GM12878 (cell line): ENCODE data around the gene CNTNAP5.

Source experiments
- PML ChIP-seq: IDR thresholded peaks from 2 replicates; pipeline ENCODE4 v1.6.1; 2012; ENCODE audit warnings: low read length, inconsistent platforms
- RELA ChIP-seq: fragments of 450-650 bp; IDR thresholded peaks from 2 replicates; pipeline ENCODE4 v1.8.0; 2014; ENCODE audit warnings: borderline replicate concordance; ENCODE audit not compliant: partially characterized antibody
- REST ChIP-seq: IDR thresholded peaks from 2 replicates; pipeline ENCODE4 v1.6.1; 2012; ENCODE audit warnings: mild to moderate bottlenecking, low read depth, low read length
- STAT1 ChIP-seq: fragments of 450-650 bp; conservative IDR thresholded peaks from 2 replicates; pipeline ENCODE4 v1.6.1; 2014; ENCODE audit warnings: antibody characterized with exemption, mild to moderate bottlenecking
- TAF1 ChIP-seq: IDR thresholded peaks from 2 replicates; pipeline ENCODE4 v1.6.1; 2011; ENCODE audit warnings: mild to moderate bottlenecking, low read depth, low read length, borderline replicate concordance
- ZNF274 ChIP-seq: IDR thresholded peaks from one replicate; pipeline ENCODE4 v1.8.0; 2011; ENCODE audit not compliant: insufficient read length, insufficient read depth
- TF ChIP-seq, protein P1 (sequence below): fragments of 450-650 bp; formaldehyde crosslinking; IDR thresholded peaks from 2 replicates; pipeline ENCODE4 v1.5.0; 2022; ENCODE audit warnings: mild to moderate bottlenecking, missing genetic modification characterization
- TF ChIP-seq, protein P2 (sequence below): IDR thresholded peaks from 2 replicates; pipeline ENCODE4 v1.6.1; 2011; ENCODE audit warnings: mild to moderate bottlenecking, low read depth, low read length, moderate library complexity; ENCODE audit not compliant: insufficient replicate concordance
- TF ChIP-seq, protein P3 (sequence below), 3 experiments: IDR thresholded peaks in 2 of 3; conservative IDR thresholded peaks in 1 of 3; 2 replicates each; pipeline ENCODE4 v1.5.1; 2011; ENCODE audit warnings: low read depth in 3 of 3, low read length in 3 of 3, mild to moderate bottlenecking in 3 of 3, control low read depth in 2 of 3, moderate library complexity in 2 of 3, inconsistent platforms in 1 of 3, mixed read lengths in 1 of 3; ENCODE audit not compliant: control insufficient read depth in 2 of 3, insufficient read depth in 1 of 3; ENCODE audit errors: extremely low read depth in 1 of 3

DNA sequence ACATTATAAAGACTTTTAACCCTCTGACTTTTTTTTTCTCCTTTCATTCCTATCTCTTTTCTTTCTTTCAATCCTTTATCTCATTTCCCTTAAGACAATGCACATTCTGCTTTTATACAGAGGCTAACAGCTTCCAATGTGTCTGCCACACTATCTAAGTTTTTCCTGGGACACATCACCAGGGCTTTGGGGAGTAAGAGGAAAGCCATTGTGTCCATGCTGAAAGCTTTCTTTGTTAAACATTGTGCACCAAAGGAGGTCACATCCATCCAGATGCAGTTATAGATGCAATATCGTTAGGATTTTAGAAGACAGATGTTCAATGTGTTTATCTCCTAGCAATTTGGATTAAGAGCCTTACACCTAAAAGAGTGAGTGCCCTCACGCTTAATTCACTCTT, 534.1 kb downstream of the CNTNAP5 start:
- TF ChIP-seq STAT1: no peak
- TF ChIP-seq ZNF274: no peak
- TF ChIP-seq, protein P1, sequence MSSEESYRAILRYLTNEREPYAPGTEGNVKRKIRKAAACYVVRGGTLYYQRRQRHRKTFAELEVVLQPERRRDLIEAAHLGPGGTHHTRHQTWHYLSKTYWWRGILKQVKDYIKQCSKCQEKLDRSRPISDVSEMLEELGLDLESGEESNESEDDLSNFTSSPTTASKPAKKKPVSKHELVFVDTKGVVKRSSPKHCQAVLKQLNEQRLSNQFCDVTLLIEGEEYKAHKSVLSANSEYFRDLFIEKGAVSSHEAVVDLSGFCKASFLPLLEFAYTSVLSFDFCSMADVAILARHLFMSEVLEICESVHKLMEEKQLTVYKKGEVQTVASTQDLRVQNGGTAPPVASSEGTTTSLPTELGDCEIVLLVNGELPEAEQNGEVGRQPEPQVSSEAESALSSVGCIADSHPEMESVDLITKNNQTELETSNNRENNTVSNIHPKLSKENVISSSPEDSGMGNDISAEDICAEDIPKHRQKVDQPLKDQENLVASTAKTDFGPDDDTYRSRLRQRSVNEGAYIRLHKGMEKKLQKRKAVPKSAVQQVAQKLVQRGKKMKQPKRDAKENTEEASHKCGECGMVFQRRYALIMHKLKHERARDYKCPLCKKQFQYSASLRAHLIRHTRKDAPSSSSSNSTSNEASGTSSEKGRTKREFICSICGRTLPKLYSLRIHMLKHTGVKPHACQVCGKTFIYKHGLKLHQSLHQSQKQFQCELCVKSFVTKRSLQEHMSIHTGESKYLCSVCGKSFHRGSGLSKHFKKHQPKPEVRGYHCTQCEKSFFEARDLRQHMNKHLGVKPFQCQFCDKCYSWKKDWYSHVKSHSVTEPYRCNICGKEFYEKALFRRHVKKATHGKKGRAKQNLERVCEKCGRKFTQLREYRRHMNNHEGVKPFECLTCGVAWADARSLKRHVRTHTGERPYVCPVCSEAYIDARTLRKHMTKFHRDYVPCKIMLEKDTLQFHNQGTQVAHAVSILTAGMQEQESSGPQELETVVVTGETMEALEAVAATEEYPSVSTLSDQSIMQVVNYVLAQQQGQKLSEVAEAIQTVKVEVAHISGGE (CRISPR knock-in tag): no peak
- TF ChIP-seq, protein P2, sequence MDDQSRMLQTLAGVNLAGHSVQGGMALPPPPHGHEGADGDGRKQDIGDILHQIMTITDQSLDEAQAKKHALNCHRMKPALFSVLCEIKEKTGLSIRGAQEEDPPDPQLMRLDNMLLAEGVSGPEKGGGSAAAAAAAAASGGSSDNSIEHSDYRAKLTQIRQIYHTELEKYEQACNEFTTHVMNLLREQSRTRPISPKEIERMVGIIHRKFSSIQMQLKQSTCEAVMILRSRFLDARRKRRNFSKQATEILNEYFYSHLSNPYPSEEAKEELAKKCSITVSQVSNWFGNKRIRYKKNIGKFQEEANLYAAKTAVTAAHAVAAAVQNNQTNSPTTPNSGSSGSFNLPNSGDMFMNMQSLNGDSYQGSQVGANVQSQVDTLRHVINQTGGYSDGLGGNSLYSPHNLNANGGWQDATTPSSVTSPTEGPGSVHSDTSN: no peak
- TF ChIP-seq, protein P3, sequence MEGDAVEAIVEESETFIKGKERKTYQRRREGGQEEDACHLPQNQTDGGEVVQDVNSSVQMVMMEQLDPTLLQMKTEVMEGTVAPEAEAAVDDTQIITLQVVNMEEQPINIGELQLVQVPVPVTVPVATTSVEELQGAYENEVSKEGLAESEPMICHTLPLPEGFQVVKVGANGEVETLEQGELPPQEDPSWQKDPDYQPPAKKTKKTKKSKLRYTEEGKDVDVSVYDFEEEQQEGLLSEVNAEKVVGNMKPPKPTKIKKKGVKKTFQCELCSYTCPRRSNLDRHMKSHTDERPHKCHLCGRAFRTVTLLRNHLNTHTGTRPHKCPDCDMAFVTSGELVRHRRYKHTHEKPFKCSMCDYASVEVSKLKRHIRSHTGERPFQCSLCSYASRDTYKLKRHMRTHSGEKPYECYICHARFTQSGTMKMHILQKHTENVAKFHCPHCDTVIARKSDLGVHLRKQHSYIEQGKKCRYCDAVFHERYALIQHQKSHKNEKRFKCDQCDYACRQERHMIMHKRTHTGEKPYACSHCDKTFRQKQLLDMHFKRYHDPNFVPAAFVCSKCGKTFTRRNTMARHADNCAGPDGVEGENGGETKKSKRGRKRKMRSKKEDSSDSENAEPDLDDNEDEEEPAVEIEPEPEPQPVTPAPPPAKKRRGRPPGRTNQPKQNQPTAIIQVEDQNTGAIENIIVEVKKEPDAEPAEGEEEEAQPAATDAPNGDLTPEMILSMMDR (IDR thresholded peaks at IDR 0.05 in 2 of 3, conservative IDR thresholded peaks at IDR 0.05 in 1 of 3; ENCODE audit: control insufficient read depth in 2 of 3, extremely low read depth in 1 of 3, insufficient read depth in 1 of 3, low read depth in 3 of 3, low read length in 3 of 3): no peak
- TF ChIP-seq RELA: no peak
- TF ChIP-seq PML: no peak
- TF ChIP-seq REST: no peak
- no peak for TF ChIP-seq TAF1
